Measurements from ENCODE around the gene MEGF6. TPM values are rescaled to one million over a fixed set of nuclear protein-coding genes. Genes with fewer than 3 reads are reported as not detected.

MEGF6 gene
- total RNA-seq, 1 donor from 2014 or later = 198 TPM

GRCh38 chr1:3473381-3473844 lies 137.9 kb downstream of the MEGF6 start:
- peaks cover 8% of the 10 kb centered on the region for H3K36me3 Mint-ChIP-seq (ENCODE audit: low read depth, unreplicated experiment)
- H3K9me3 Mint-ChIP-seq (ENCODE audit: unreplicated experiment) = no peaks in the 10 kb centered on the region
- peaks cover 26% of the 10 kb centered on the region for H3K27me3 Mint-ChIP-seq (ENCODE audit: unreplicated experiment)
- TF ChIP-seq CTCF (IDR thresholded peaks at IDR 0.05; ENCODE audit: unreplicated experiment) = no peak
- no peak overlapping the region for H3K27ac Mint-ChIP-seq (ENCODE audit: unreplicated experiment)
- H3K4me3 Mint-ChIP-seq (ENCODE audit: unreplicated experiment) = peak overlapping the region; percentile 77
- no peak for DNase-seq (ENCODE audit: low spot score)
- peaks cover 14% of the 10 kb centered on the region for H3K4me1 Mint-ChIP-seq (ENCODE audit: unreplicated experiment)

GRCh38 chr1:3472906-3473305 lies 138.4 kb downstream of the MEGF6 start:
- Mint-ChIP-seq H3K9me3 (ENCODE audit: unreplicated experiment) (no peaks in the 10 kb centered on the region), H3K4me1 (ENCODE audit: unreplicated experiment) (peaks cover 14% of the 10 kb centered on the region), H3K4me3 (ENCODE audit: unreplicated experiment) (no peak overlapping the region), H3K27me3 (ENCODE audit: unreplicated experiment) (peaks cover 24% of the 10 kb centered on the region), H3K27ac (ENCODE audit: unreplicated experiment) (no peak overlapping the region), H3K36me3 (ENCODE audit: low read depth, unreplicated experiment) (peaks cover 8% of the 10 kb centered on the region)
- no peak for TF ChIP-seq CTCF (IDR thresholded peaks at IDR 0.05; ENCODE audit: unreplicated experiment)
- DNase-seq (ENCODE audit: low spot score) = no peak

GRCh38 chr1:3472088-3472850 lies 139.0 kb downstream of the MEGF6 start:
- H3K4me3 Mint-ChIP-seq (ENCODE audit: unreplicated experiment) = no peak overlapping the region
- H3K4me1 Mint-ChIP-seq (ENCODE audit: unreplicated experiment) = peaks cover 14% of the 10 kb centered on the region
- no peak for DNase-seq (ENCODE audit: low spot score)
- H3K27me3 Mint-ChIP-seq (ENCODE audit: unreplicated experiment) = peaks cover 20% of the 10 kb centered on the region
- H3K9me3 Mint-ChIP-seq (ENCODE audit: unreplicated experiment) = no peaks in the 10 kb centered on the region
- H3K36me3 Mint-ChIP-seq (ENCODE audit: low read depth, unreplicated experiment) = peaks cover 8% of the 10 kb centered on the region
- TF ChIP-seq CTCF (IDR thresholded peaks at IDR 0.05; ENCODE audit: unreplicated experiment) = no peak
- no peak overlapping the region for H3K27ac Mint-ChIP-seq (ENCODE audit: unreplicated experiment)

- H3K27ac Mint-ChIP-seq (ENCODE audit: unreplicated experiment) = no peak overlapping the region
- H3K36me3 Mint-ChIP-seq (ENCODE audit: low read depth, unreplicated experiment) = peaks cover 8% of the 10 kb centered on the region
- H3K4me3 Mint-ChIP-seq (ENCODE audit: unreplicated experiment) = no peak overlapping the region
- no peaks in the 10 kb centered on the region for H3K9me3 Mint-ChIP-seq (ENCODE audit: unreplicated experiment)
- H3K27me3 Mint-ChIP-seq (ENCODE audit: unreplicated experiment) = peaks cover 20% of the 10 kb centered on the region
- H3K4me1 Mint-ChIP-seq (ENCODE audit: unreplicated experiment) = peaks cover 14% of the 10 kb centered on the region
- DNase-seq (ENCODE audit: low spot score) = peak; percentile 63
- no peak for TF ChIP-seq CTCF (IDR thresholded peaks at IDR 0.05; ENCODE audit: unreplicated experiment)
Measured at GRCh38 chr1:3471356-3472087, 139.8 kb downstream of the MEGF6 start.

All from endothelial cell (in vitro differentiated cells).